DMS114 treated with DMSO at 0.1 percent for 48 hours (cell line): ENCODE results near the gene MMP15.
"Not testable (repeated sequence)": the region's sequence is repeated elsewhere in the genome, so short reads cannot be mapped to it uniquely, and the experiment has no call there.

ENCODE experiments used
- DNase-seq: peaks from one replicate; lab custom pipeline; 2025; ENCODE audit not compliant: unreplicated experiment; lab: John Stamatoyannopoulos, UW

Gene MMP15

DNA sequence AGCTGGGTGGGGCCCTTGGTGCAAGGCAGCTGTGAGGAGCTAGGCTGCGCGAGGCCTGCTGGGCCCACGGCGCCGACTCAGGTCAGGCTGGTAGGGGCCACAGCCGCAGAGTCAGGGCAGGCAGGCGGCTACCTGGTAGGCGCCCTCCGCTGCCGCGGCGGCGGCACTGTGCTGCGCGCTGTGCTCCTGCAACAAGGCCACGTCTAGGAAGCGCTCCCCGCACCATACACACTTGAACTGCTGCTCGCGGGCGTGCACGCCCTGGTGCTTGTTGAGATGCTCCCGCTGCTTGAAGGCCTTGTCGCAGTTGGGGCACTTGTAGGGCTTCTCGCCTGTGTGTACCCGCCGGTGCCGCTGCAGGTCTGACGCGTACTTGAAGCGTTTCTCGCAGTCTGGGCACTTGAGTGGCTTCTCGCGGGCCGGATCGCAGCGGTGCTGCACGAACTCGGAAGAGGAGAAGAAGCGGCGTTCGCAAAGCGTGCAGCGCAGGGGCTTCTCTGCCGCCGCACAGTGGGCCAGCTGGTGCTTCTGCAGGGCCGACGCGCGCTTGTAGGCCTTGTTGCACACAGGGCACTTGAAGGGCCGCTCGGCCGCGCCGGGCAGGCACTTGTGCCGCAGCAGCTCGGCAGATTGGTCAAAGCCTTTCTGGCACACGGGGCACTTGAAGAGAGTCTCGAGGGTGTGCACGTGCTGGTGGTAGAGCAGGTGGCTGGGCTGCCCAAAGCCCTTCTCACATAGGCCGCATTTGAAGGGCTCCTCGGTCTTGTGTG is 29.0 kb upstream of the MMP15 start:
- DNase-seq = no peak

DNA sequence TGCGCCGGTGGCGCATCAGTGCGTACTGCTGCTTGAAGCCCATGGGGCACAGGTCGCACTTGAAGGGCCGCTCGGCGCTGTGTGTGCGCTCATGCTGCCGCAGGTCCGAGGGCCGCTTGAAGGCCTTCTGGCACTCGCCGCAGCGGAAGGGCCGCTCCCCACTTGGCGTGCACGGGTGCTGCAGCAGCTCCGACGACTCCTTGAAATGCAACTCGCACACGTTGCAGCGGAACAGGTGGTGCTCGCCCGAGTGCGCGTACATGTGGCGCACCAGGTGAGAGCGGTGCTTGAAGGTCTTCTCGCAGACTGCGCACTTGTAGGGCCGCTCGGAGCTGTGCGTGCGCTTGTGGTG is 28.4 kb upstream of the MMP15 start:
- no peak for DNase-seq

DNA sequence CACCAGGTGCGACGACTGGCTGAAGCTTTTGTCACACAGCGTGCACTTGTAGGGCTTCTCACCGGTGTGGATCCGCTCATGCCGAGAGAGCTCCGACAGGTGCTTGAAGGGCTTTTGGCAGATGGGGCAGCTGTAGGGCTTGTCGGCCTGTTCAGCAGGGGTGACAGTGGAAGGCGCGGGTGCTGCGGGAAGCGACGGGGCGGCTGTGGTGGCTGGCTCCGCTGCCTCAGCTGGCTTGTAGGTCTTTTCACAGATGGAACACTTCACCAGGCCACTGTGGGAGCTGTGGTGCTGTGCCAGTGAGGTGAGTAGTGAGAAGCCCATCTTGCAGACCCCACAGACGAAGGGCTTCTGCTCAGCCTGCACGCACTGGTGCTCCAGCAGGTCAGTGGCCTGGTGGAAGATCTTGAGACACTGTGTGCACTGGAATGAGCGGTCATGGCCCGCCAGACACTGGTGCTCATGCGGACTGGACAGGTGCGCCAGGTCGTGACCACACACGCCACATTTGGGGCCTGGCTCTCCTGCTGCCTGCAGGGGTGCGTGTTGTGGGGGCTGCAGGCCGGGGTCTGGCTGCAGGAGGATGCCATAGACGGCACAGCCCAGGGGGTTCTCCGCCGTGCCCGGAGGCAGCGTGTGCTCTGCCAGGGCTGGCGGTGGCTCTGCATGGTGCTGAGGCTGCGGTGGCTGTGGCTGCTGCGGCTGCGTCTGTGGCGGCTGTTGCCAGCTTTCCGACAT is 27.9 kb upstream of the MMP15 start:
- no peak for DNase-seq

DNA sequence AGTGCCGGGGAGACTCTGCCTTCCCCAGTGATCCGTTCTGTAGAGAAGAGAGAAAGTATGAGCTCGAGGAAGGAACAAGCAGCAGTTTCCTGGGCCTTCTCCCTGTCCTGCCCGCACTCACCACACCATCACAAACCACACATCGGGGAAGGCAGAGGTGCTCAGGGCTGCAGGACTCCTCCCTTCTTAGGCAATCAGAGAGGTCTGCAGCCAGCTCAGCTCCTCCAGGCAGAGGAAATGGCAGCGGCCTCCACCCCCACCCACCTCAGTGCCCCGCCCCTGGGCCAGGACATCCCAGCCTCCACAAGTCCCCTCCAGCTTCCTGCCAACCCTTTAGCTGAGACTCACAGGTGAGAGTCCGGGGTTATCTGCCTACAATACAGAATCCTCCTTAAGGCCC is 27.1 kb upstream of the MMP15 start:
- DNase-seq = no peak

DNA sequence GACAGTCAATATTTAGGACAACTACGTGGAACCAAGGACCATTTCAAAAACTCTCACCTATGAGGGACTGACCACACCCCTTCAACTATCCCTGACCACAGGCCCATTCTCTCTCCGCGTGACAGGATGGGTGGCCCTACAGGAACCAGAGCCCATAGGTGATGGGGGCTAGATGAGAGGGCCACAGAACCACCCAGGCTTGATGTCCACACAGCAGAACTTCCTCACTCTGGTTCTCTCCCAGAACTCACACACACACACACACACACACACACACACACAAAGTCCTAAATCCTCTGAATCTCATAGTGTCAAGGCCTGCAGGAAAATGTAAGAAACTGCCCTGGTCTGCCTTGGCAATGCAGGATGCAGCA is 26.6 kb upstream of the MMP15 start:
- DNase-seq = no peak

DNA sequence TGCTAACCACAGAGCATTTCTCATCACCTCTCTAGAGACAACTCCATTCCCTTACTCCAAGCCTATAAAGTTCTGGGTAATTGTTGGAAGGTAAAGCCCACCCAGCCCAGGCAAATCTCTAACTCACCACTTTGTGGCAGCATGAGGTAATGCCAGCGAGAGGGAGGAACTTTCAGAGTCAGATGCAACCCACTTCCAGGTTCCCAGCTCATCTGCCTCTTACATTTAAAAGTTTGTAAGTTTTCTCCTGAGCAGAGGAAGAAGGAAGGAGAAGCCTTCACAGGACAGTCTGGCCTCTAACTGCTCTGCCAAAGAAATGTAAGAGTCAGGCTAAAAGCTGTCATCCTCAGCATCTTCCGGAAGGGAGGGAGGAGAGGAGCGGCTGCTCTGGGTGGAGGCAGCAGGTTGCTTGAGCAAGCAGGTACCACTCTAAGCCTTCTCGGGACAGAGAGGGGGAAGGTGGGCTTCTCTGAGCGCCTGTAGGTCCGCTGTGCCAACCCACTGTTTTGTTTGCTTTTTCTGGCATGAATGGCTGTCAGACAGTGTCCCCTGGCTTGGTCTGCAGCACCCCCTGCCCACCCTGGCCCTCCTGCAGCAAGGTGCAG is 26.1 kb upstream of the MMP15 start:
- DNase-seq = no peak

DNA sequence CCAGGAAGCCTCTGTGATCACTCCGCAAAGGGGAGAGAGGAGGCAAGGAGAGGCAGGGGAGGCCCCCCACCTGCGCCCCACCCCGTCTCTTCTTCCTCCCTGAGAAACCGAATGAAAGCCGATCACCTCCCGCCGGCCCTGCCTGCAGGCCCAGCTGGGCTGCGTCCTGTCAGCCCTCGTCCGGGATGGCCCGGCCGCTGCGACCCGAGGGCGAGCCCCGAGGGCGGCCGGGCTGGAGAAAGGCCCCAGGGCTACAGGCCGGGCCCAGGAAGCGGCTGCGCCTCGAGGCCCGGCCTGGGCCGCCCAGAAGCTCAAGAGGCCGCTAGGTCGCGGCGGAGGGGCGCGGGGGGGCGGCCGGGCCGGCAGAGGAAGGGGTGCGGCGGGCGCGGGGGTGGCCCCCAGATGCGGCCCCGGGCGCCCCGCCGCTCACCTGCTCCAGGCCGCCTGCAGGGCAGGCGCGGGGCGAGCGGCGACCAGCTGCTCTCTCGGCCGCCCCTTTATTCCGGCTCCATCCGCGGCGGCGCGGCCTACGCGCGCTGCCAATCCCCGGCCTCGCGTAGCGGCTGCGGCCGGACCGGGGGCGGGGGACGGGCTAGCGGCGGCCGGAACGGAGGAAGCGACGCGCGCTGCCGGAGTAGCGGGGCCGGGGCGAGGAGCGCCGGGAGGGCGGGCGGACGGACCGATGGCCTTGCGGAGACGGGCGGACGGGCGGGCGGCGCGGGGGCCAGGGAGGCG is 25.4 kb upstream of the MMP15 start, which contains the start of gene ZNF319:
ZNF319 (minus strand) TSS at position 702 of the 735 bp plus-strand sequence. CDS start 2,407 bp downstream, outside the sequence.
- DNase-seq = no peak

DNA sequence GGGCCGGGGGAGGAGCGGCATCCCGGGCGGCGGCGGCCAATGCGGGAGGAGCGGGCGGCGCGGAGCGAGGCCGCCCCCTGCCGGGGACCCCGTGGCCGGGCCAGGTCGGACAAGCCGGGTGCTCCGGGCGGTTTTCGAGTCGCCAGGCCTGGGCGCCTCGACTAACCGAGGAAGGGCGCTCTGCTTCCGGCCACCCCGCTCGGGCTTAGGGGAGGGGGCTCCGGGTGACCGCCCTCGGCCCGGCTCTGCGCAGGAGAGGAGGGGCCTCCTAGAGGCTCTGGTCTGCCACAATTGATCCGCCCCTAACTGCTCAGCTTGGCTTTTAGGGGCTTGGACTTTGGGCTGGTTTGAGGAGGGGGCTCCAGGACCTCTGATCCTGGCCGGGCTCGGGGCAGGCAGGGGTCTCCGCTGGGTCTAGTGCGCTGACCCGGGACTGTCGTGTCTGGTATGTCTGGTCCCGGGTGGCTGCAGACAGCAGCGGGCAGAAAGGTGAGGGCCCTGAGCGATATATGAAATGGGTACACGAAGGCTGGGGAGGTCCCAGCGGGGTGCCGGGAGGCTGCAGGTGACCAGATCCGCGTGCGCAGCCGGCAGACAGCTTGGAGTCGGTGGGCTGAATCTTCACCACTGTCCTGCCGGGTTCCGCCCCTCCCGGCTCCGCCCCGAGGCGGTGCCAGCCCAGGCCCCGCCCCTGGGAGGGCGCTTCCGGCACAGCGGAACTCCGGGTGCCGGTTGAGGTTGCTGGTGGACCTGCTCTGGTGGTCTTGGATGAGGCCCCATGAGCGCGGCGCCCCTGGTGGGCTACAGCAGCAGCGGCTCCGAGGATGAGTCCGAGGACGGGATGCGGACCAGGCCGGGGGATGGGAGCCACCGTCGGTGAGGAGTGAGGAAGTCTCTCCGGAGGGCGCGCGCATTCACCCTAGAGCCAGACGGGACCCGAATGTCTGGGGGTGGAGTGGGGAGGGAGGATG is 24.6 kb upstream of the MMP15 start, which contains the start of gene USB1:
USB1 (plus strand) TSS at position 702 of the 971 bp plus-strand sequence; CDS start at position 779, 77 bp downstream.
- peak; percentile 70 for DNase-seq

DNA sequence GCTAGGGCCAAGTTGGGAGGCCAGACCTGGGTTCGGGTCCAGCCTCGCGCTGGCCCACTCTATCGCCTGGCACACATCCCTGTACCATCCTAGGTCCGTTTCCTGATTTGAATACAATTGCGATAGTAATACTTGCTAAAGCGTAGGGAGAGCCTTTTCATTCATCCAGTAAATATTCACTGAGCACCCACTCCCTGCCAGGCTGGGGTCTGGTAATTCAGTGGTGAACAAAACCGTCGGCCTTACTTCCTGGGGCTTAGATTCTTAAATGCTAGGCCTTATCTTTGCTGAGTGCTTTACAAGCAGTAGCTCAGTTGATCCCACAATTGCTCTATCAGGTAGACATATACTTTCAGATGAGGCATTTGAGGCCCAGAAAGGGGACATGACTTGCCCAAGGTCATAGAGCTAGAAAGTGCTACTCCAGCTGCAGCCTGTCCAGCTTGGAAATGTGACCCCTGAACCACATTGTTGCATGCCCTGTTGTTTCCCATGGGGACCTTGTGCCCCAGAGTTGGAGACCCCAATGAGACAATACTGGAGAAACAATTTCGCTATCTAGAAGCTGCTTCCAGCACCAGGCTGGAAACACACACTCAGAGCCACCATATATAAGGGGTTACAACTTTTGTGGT is 23.7 kb upstream of the MMP15 start:
- no peak for DNase-seq

DNA sequence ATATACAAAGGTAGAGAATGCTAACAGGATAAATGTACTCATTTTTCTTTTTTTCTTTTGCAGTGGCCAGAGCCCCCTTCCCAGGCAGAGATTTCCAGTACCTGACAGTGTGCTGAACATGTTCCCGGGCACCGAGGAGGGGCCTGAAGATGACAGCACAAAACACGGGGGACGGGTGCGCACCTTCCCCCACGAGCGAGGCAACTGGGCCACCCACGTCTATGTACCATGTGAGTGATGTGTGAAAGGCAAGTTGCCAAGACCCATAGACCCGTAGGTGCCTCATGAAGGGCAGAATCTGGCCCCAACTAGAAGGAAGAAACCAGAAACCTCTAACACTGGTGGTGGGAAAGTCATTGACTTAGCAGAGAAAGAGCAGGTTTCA is 23.1 kb upstream of the MMP15 start:
- no peak for DNase-seq

DNA sequence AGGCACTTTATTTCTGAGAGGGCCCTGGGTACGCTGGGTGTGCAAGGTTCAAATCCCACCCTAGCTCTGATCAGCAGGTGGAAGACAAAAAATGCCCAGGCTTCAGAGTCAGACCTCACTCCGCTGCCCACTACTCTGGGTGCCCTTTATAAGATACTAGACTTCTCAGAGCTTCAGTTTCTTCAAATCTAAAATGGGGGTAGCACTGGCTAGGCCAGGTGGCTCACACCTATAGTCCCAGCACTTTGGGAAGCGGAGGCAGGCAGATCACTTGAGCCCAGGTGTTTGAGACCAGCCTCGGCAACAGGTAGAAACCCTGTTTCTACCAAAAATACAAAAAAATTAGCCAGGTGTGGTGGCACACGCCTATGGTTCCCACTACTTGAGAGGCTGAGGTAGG is 22.6 kb upstream of the MMP15 start:
- no peak for DNase-seq

DNA sequence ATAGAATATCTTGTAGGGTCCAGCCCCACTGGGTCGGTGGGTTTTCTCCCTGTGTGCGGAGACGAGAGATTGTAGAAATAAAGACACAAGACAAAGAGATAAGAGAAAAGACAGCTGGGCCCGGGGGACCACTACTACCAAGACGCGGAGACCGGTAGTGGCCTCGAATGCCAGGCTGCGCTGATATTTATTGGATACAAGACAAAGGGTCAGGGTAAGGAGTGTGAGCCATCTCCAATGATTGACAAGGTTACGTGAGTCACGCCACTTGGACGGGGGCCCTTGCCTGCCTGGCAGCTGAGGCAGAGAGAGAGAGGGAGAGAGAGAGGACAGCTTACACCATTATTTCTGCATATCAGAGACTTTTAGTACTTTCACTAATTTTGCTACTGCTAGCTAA is 20.8 kb upstream of the MMP15 start:
- not testable (repeated sequence) for DNase-seq

DNA sequence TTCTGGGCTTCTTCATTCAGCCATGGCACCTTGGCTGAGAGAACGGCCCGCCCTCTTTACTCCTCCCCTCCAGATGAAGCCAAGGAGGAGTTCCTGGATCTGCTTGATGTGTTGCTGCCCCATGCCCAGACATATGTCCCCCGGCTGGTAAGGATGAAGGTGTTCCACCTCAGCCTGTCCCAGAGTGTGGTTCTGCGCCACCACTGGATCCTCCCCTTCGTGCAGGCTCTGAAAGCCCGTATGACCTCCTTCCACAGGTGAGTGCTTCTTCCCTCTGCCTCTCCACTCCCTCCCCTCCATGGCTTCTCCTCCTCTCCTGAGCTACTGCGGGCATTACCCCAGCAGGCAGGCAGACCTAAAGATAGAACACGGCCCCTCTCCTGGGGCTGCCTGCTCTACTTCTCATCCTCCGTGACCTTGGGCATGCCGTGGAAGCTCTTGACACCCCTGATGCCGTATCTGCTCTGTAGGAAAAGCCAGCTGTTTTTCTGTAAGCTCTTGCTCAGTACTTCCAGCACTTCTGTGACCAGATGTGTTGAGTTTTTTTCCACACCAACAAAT is 15.6 kb upstream of the MMP15 start:
- DNase-seq = no peak

DNA sequence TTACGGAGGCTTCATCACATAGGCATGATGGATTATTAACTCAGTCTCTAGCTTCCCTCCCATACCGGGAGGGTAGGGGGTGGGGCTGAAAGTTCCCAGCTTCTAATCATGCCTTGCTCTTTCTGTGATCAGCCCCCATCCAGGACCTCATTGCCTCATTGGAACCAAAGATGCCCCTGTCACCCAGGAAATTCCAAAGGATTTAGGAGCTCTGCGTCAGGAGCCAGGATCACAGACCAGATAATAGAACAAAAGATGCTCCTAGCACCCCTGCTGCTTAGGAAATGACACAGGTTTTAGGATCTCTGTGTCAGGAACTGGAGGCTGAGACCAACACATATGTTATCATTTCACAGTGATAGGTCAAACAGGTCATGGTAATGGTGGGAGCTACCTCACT is 14.7 kb upstream of the MMP15 start:
- no peak for DNase-seq

DNA sequence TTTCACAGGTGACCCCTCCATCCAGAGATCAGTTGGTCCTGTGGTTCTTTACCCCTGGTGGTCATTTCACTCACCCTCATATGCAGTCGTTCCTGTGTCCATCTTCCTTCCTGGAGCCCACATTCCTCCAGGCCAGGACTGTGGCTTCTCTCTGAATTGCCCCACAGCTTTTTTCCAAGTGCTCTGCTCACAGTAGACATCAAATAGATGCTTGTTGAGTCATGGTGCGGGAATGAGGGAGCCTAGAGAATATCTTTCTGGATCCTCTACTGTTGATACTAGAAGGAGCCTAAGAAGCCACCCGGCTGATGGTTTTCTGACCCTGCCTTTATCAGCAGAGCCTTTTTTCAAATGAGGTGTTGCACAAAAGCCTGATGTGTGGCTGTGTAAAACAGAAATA is 13.9 kb upstream of the MMP15 start:
- DNase-seq = no peak

DNA sequence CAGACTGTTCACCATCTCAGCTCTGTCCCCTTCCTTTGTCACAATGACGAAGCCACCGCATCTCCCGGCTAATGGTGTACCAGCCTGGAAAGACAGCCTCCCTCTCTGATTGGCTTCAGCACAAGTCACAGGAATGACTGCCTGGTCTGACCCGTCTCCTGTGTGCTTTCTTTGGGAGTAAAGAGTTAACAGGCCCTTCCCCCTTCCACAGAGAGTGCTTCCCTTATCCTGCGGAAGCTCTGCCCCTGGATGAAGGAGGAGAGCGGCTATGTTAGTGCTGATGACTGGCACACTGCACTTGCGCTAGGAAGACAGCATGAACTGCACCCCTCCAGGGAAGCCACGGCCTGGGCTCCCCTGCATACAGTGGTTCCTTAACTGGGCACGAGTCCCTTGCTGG is 13.1 kb upstream of the MMP15 start:
- no peak for DNase-seq

DNA sequence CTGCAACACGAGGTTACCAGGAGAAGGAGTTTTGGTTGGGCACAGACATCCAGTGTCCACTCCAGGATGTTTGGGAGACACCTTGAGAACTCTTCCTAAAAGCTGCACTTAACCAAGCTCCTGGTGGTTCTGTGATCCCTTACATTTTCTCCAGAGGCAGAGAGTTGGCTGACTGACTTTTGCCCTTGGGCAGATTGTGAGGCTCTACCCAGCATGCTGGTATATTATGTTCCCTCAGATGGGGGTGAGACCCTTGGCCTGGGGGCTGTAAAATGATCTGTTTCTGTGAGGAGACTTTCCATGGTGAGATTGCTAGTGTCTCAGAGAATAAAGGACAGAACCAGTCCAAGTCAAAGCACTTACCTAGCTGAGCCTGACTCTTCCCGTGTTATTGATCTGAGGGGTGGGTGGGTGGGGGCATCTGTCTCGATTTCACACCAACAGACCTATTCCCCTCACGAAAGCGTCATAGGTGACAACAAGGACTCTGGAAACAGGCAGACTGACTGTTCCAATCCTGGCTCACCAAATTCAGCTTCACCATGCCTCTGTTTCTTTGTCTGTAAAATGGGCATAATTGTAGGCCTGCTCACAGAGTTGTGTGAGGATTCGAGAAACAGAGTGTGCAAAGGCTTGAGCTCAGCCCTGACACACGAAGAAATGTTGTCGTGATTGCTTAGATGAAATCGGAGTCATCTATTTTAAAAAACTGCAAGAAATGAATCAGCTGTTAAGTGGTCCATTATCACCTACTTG is 12.2 kb upstream of the MMP15 start:
- DNase-seq = no peak

DNA sequence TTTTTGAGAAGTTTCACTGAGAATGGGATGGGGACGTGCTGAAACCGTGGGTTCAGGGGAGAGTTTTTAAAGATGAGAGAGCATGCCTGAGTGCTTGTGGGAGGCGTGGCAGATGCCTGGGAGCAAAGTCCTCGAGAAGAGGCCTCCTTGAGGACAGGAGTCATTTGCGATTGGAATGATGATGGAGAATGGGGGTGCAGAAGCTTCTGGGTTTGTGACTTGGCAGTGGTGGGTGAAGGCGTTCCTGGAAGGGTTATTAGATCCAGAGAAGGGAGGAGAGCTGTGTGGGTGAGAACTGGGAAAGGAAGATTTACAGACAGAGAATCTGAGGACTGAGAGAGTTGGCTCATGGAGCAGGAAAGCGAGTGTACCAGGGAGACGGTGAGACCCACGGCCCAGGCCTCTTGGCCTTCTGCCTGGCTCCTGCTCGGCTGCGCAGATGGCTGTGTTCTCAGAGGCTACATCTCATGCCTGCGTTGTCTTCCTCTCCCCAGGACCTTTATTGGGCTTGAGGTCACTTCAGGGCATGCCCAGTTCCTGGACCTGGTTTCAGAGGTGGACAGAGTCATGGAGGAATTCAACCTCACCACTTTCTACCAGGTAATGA is 8.6 kb upstream of the MMP15 start:
- DNase-seq = no peak
